SKM-1 treated with dmso at 0.1 percent for 144 hours (cell line): Measurements from ENCODE around the gene RAB4B.
A peak's percentile ranks its signal among the peaks of the same experiment; 100 is the strongest.
"Not testable (repeated sequence)": the region's sequence is repeated elsewhere in the genome, so short reads cannot be mapped to it uniquely, and the experiment has no call there.

Experiments used
- DNase-seq: peaks from one replicate; lab custom pipeline; 2025; ENCODE audit not compliant: unreplicated experiment; lab: John Stamatoyannopoulos, UW

RAB4B gene

DNA sequence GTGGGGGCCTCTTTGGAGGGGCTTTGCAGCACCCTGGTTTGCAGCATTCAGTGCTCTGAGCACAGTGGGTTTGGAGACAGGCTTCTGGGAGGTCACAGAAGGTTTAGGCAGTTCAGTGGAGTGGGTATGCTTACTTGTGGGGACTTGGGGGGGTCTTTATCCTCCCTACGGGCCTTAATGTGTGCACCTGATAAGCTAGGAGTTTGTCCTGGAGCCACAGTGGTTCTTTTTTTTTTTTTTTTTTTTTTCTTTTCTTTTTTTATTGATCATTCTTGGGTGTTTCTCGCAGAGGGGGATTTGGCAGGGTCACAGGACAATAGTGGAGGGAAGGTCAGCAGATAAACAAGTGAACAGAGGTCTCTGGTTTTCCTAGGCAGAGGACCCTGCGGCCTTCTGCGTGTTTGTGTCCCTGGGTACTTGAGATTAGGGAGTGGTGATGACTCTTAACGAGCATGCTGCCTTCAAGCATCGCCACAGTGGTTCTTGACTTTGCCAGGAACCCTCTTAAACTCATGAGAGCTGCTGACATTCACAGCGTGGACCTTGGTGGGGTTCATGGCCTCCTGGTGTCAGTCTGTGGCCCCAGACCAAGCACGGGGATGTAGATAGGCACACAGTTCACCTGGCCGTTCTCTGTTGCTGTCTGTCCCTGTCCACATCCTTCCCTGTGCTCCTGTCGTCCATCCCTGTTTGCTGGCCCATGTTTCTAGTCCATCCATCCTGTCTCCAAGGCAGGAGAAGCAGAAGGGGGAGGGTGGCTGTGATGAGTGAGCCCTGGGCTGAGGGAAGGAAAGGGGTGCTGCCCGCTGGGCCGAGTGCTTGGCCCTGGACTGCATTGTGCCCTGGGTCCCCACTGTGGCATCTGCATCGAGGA is 23.6 kb downstream of the RAB4B start:
- DNase-seq: no peak

DNA sequence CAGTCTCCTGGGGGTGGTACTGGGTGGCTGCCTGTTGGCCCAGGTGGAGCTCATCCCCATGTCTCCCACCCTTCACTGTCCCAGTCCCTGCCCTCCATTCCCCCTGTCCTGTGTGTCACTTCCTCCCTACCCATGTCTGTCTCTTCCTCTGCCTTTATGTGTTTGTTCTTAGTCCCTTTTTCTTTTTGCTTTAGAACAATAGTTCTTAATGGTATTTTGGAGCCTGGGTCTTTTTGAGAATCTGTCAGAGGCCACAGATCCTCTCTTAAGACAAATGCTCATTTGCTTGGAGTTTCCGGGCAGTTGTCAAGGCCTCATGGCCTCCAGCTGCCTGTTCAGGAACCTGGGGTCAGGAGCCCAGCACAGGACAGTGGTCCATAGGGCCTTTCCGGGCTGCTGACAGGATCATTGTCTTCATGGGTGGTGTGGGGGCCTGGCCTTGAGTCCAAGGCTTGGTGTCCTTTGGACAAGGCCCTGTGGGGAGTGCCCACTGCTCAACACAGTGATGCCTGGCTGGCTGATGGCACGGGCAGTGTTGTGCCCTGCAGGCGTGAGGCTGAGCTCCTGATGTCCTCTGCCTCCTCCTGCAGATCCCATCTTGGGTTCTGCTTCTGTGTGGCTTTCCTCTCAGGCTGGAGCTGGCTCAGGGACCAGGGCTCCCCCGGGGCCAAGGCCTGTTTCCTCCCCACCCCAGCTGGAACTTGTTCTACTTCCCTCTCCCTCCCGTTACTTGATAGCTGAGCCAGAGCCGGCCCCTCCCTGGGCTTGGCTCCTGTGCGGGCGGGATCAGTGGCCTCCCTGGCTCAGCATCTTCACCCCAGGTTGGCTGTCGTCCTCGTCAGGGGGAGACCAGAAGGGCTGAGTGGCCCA is 24.5 kb downstream of the RAB4B start:
- DNase-seq: peak; percentile 15

DNA sequence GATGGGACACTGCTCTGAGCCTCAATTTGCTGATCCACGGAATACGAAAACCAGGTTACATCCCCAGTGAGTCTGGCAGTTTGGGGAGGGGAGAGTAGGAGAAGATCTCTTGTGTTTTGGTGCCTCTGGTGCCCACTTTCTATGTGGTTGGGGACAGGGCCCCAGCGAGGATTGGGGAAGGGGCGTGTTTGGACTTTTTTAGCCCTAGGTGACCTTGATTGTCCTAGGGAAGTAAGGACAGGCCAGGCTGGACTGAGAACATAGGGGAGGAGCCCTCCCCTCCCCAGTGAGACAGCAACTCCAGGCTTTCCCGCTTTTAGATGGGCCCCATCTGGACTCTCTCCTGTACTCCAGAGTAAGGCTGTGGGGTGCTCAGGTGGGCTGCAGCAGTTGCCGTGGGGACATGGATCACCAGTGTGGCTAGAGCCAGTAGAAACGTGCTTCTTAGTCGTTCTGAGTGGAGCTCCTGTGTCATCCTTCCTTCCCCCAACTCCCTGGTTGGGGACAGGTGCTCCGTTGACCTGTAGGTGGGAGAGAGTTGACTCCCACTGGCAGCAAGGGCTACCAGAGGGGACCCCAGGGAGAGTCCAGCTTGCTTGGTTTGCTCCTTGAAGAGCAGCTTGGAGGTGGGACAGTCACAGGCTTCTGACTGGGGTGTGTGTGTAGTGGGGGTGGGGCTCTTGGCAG is 25.3 kb downstream of the RAB4B start:
- DNase-seq: no peak

DNA sequence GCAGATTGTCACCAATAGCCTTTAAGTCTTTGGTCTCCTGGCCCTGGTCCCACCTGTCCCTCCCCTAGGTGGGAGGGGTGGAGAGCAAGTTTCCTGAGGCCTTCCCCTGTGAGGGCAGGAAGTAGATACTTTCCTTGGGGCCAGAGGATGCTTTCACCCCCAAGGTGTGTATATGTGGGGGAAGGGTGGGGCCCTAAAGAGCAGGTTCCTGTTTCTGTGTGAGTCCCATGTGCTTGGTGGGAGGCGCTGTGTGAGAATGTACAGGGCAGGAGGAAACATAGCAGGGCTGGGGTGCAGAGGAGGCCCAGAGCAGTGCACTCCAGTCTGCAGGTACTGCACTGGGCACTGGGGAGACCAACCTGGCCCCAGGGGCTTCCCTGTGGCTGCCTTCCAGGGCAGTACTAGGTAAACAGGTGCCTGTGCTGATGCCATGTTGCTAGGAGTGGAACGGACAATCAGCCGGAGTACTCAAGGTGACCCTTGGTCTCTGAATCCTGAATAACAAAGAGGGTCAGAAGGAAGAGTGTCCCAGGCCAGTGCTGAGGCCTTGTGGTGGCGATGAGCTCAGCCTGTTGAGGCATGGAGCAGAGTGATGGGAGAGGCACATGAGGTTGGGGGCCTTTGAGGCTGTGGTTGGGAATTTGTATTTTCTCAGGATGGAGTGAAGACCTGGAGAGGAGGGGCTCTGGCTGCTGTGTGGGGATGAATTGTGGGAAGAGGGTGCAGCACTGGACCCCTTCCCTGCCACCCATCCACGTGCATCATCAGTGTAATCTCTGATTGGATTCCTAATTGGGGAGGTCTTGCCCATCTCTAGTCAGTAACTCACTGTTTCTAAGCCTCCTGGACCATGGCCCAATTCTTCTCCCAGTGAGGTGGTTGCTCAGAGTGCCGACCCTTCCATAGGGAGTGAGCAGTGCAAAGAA is 26.1 kb downstream of the RAB4B start:
- DNase-seq: peak; percentile 10

DNA sequence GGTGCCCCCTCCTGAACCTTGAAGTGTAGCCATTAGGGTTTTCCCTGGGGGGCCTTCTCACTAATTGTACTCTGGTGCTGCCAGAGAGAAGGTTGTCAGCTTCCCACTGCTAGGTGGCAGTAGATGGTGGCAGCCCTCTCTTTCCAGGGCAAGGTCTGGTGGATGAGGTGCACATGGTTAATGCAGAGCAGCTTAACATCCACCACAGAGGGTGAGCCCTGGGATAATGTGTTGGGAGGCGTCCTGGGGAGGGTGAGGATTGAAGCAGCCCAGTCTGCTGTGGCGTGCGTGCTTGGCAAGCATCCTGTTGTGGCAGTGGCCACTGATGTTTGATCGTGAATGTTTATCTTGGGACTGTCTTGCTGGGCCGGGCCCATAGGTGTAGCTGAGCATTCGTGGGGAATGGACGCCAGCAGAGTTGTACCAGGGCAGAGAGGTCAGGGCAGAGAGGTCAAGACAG is 26.8 kb downstream of the RAB4B start:
- no peak for DNase-seq

DNA sequence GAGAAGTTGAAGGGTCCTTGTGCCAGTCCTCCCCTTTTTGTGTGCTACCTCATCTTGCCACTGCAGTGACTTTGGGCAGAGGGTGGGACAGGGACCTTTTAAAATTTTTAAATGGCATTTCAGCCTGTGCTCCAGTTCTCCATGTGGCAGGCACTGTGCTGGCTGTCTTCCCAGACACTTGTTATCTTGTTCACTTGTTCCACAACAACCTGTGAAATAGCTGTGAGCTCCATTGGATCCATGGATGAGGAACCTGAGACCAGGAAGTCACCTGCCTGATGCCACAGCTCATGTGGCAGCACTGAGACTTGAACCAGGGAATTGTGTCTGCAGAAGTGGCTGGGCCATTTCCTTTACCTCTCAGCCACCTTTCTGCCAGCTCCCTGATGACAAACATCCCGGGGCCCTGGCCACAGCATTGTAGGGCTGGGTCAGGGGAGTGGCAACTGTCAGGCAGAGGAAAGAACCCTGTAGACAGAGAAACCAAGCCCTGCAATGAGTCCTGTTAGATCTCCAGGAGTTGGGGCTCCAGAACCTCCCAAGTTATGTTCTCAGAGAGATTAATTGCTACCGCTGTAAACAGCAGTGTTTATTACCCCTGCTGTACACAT is 27.3 kb downstream of the RAB4B start:
- no peak for DNase-seq

DNA sequence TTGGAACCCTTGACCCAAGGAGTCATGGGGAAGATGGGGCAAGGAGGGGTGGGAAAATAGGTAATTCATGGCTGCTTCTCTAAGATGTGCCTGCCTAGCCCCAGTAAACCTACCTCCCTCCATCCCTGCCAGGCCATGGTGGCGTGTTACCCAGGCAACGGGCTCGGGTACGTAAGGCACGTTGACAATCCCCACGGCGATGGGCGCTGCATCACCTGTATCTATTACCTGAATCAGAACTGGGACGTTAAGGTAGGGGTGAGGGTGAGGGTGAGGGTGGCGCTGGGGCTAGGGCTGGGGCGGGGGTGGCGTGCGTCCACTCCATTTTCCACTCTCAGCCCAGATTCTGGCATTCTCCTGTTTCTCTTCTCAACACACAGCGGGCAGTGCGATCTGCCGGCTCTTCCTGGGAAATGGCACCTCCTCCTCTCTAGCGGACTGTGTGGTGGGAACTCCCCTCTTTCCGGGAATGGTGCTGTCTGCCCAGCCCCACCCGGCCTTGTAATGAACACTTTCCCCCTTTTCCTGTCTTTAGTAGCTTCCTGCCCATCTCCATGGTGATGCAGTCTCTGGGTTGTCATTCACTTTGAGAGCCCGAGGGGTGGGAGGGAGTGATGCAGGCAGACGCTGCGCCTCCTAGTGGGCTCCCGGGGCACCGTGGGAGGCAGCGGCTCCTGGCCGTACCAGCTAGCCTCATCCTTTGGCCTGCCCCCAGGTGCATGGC is 28.5 kb downstream of the RAB4B start:
- no peak for DNase-seq

DNA sequence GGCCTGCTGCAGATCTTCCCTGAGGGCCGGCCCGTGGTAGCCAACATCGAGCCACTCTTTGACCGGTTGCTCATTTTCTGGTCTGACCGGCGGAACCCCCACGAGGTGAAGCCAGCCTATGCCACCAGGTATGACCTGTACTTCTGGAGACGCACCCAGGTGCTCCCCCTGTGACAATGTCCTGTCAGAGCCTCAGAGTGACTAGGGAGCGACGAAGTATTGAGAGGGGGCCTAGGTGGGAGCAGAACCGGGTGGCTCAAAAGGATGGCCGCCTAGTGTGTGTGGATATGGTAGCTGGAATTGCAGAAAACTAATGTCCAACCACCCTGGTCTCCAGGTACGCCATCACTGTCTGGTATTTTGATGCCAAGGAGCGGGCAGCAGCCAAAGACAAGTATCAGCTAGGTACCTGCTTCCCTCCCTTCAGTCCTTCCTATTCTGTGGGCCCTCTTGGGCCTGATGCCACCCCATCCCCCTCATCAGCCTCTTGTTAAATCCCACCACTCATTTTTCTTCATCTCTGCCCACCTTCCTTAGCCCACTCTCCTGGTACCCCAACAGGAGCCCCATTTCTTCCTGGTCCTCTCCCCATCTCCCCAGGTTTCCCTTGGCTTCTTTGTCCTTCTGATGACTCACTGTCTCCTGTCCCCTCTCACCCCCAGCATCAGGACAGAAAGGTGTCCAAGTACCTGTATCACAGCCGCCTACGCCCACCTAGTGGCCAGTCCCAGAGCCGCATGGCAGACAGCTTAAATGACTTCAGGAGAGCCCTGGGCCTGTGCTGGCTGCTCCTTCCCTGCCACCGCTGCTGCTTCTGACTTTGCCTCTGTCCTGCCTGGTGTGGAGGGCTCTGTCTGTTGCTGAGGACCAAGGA is 29.3 kb downstream of the RAB4B start:
- DNase-seq: no peak

DNA sequence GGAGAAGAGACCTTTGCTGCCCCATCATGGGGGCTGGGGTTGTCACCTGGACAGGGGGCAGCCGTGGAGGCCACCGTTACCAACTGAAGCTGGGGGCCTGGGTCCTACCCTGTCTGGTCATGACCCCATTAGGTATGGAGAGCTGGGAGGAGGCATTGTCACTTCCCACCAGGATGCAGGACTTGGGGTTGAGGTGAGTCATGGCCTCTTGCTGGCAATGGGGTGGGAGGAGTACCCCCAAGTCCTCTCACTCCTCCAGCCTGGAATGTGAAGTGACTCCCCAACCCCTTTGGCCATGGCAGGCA is 29.9 kb downstream of the RAB4B start:
- DNase-seq: no peak

DNA sequence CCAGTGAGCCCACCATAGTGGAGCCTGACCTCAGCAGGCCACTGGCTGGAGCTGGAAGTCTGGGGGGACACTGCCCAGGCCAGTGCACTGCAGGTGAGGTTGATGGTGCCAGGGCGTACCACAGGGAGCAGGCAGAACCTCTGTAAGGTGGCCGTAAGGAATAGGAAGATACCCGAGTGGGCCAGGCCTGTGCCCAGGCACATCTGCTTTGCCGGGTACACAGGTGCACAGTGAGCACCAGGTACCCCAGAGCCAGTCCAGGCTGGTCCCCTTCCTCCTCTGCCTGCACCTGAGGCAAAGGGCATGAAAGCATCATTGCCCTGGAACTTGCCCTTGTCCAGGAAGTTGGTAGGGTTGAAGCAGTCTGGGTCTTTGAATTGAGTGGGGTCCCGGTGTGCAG is 30.4 kb downstream of the RAB4B start:
- no peak for DNase-seq

DNA sequence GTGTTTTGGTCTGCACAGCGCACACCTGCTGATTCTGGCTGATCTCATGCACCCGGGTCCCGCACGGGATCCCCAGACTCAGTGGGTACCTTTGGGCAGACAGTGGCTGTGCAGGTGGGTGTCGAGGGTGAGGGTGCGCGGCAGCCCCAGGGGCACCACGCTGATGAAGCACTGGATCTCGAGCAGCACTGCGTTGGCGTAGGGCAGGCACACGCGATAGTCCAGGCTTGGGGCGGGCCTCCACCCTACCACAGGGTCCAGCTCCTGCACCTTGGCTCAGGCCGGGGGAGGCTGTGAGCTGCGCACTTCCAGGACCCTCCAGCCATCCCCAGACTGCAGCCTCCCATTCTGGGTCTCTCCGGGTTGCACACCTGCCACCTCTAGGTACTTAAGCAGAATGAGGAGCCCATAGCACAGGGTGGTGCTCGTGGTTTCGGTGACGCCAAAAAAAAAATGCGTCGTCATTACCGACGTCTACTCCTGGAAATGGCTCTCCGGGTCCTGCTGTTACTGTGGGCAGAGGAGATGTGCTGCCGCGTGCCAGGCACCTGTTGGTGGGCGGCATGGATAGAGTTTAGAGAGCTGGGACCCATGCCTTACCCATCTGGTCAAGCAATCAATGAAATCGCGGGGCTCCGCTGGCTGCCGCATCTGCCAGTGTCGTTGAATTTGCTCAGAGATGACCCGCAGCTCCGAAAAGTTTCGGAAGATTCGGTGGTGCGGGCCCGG is 31.5 kb downstream of the RAB4B start:
- DNase-seq: no peak

DNA sequence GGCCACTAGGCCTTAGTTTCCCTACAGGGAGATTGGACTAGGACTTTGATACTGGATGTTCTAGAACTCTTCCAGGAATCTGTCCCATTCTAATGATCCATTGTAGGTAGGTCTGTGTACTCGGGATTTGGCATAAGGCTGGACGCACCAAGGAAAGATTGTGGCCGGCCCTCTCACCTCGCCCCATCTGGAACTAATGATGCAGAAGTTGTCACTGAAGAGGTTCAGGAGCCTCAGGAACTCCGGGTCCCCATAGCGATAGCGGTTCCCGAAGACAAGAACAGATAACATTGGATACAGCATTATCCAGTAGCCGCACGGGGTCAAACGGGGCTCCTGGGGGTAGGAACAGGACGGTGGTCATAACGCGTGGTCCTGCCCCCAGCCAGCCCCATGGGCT is 32.1 kb downstream of the RAB4B start:
- no peak for DNase-seq

DNA sequence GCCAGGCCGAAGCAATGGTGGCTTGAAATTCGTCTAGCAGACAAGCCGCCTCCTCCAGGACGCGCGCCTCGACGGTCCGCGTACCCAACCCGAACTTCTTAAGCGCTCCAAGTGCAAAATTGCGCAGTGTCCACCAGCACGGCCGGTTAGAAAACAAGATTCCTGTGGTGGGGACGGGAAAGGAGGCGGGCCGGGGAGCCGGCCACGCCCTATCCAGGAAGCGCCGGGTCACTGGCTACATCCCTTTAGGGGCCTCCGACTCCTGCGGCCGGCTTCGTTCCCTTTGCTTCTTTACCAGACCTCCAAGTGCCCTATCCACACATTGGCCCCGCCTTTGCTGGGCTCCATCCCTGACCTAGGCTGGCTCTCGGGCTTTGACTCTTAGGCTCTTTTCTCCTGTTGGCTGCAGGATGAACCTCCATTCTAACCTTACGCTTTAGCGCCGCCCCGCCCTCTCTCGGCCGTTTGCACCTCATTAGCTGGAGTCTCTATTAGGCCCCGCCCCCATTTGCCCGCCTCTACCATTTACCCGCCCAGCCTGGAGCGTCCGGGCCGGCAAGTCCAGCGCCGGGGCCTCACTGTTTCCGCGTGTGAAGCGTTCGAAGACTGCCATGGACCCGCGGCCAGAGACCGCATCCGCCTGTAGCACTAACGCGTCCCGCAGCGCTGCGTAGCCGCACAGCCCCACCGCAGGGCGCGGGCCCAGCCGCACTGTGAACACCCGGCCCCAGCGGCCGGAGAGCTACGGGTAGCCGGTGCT is 32.8 kb downstream of the RAB4B start:
- peak; percentile 15 for DNase-seq

DNA sequence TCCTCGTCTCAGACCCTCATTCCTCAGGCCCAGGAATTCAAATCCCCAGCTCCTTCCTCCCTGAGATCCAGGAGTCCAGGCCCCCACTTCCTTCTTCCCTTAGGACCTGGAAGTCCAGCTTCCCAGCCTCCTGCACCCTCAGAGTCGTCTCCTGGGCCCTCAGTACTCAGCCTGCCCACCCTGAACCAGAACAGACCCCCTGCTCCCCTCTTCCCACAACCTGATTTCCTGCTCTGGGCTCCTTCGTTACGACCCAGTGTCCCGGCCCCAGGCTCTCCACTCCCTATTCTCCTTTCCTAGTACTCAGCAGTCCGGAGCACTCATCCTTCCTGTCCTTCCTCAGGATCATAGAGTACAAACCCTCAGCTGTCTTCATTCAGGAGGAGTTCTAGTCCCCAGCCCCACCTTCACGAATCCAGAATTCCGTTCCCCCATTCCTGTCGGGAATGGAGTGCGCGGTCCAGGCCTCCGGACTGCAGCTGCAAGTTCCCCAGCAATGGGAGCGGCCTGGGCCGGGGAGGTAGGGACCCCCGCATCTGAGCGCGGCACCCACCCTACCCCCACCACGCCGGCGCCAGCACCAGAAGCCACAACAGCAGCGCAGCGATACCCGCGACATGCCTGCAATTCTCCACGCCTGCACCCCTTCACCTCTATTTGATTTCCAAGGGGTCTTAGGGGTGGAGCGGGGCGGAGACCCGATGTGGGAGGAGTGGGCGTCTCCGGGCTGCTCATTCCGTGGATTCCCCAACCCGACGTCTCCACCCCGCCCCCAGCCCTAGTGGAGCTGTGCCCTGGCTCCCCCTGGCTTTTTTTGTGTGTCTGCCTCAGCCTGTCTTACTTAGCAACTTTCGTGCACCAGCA is 33.7 kb downstream of the RAB4B start:
- no peak for DNase-seq

DNA sequence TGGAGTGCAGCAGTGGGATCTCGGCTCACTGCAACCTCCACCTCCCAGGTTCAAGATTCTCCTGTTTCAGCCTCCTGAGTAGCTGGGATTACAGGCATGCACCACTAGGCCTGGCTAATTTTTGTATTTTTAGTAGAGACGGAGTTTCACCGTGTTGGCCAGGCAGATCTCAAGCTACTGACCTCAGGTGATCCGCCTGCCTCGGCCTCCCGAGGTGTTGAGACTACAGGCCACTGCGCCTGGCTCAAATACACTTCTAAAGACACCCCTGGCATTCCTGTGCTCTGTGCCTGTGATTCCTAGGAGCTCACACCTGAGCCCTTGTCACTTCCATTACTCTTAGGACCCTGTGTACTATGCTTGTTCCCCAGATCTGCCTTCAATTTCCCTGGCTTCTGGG is 34.5 kb downstream of the RAB4B start:
- DNase-seq: not testable (repeated sequence)

DNA sequence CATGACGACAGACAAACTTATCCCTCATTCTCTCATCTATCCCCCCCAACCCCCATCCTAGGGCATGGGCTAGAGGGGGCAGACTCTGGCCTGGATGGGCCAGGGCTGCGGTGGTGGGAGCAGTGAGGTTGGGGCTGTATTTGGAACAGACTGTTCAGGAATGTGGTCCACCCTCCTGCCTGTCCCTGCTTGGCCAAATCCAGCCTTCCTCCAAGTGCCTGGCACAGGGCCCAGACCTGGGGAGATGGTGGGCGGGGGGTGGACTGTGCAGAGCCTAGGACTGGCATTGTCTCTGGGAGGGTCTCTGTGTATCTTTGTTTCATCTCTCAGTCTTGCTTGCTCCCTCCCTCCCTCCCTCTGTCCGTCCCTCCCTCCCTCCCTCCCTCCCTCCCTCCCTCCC is 35.1 kb downstream of the RAB4B start:
- no peak for DNase-seq
